ENCODE results near the gene C10orf120. TPM values are rescaled to one million over a fixed set of nuclear protein-coding genes. Genes with fewer than 3 reads are reported as not detected.

The C10orf120 gene
- total and polyA plus RNA-seq, 2 experiments from 2014 or later: not detected

DNA sequence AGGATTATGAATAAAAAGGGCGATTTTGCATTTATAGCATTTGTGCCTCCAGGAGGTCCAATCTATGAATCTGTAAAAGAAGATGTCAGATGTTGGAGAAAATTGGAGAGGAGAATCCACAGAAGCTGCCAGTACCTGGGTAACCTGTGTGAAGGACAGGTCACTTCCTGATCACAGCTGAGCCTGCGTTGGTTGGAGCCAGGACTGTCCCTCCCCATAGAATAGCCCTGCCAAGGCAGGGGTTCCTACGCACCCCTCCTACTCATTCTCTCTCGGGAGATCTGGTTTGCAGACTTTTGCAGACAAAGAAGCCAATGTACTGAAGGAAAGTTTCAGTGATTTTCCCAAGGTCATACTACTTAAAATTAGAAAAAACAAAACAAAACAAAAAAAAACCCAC lies 10.3 kb upstream of the C10orf120 start:
- Histone ChIP-seq H3K9me2 (ENCODE audit: insufficient read depth) (no peaks in the 10 kb centered on the region), H3K4me3 (no peak overlapping the region), H4K20me1 (replicated peaks; ENCODE audit: insufficient read depth) (no peaks in the 10 kb centered on the region), H3K79me2 (replicated peaks; ENCODE audit: insufficient read depth) (no peaks in the 10 kb centered on the region), H3K4me2 (no peak overlapping the region), H3K27me3 (ENCODE audit: insufficient read depth) (no peaks in the 10 kb centered on the region), H2AFZ (peak overlapping the region; percentile 14; the same call in 1 of the 2 replicates), H3K4me1 (ENCODE audit: insufficient read depth) (peaks cover 8% of the 10 kb centered on the region; the same call in 1 of the 2 replicates), H3K27ac (ENCODE audit: low read depth) (no peak overlapping the region), H3K36me3 (ENCODE audit: insufficient read depth) (no peaks in the 10 kb centered on the region), H3F3A (replicated peaks; ENCODE audit: low read depth) (no peaks in the 10 kb centered on the region)
- no peaks in the 10 kb centered on the region for H3K36me3 Mint-ChIP-seq (ENCODE audit: low read depth)
- H3K27me3 Mint-ChIP-seq (ENCODE audit: insufficient read depth, low read depth, poor library complexity): peaks cover 2% of the 10 kb centered on the region
- ATAC-seq (peak; percentile 50), DNase-seq (ENCODE audit: low spot score) (no peak)
- no peaks in the 10 kb centered on the region for H3K9me3 Mint-ChIP-seq
- no peak for TF ChIP-seq EZH2 (IDR thresholded peaks at IDR 0.05; ENCODE audit: low read depth, unreplicated experiment)
- TF ChIP-seq ZNF114 (CRISPR knock-in tag; IDR thresholded peaks at IDR 0.05): no peak
- TF ChIP-seq, protein P1, sequence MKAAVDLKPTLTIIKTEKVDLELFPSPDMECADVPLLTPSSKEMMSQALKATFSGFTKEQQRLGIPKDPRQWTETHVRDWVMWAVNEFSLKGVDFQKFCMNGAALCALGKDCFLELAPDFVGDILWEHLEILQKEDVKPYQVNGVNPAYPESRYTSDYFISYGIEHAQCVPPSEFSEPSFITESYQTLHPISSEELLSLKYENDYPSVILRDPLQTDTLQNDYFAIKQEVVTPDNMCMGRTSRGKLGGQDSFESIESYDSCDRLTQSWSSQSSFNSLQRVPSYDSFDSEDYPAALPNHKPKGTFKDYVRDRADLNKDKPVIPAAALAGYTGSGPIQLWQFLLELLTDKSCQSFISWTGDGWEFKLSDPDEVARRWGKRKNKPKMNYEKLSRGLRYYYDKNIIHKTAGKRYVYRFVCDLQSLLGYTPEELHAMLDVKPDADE (IDR thresholded peaks at IDR 0.05): no peak
- TF ChIP-seq ZNF331 (CRISPR knock-in tag; IDR thresholded peaks at IDR 0.05; ENCODE audit: low read depth): no peak
- no peak for TF ChIP-seq NANOG (IDR thresholded peaks at IDR 0.05; ENCODE audit: borderline replicate concordance)
- TF ChIP-seq, protein P2, sequence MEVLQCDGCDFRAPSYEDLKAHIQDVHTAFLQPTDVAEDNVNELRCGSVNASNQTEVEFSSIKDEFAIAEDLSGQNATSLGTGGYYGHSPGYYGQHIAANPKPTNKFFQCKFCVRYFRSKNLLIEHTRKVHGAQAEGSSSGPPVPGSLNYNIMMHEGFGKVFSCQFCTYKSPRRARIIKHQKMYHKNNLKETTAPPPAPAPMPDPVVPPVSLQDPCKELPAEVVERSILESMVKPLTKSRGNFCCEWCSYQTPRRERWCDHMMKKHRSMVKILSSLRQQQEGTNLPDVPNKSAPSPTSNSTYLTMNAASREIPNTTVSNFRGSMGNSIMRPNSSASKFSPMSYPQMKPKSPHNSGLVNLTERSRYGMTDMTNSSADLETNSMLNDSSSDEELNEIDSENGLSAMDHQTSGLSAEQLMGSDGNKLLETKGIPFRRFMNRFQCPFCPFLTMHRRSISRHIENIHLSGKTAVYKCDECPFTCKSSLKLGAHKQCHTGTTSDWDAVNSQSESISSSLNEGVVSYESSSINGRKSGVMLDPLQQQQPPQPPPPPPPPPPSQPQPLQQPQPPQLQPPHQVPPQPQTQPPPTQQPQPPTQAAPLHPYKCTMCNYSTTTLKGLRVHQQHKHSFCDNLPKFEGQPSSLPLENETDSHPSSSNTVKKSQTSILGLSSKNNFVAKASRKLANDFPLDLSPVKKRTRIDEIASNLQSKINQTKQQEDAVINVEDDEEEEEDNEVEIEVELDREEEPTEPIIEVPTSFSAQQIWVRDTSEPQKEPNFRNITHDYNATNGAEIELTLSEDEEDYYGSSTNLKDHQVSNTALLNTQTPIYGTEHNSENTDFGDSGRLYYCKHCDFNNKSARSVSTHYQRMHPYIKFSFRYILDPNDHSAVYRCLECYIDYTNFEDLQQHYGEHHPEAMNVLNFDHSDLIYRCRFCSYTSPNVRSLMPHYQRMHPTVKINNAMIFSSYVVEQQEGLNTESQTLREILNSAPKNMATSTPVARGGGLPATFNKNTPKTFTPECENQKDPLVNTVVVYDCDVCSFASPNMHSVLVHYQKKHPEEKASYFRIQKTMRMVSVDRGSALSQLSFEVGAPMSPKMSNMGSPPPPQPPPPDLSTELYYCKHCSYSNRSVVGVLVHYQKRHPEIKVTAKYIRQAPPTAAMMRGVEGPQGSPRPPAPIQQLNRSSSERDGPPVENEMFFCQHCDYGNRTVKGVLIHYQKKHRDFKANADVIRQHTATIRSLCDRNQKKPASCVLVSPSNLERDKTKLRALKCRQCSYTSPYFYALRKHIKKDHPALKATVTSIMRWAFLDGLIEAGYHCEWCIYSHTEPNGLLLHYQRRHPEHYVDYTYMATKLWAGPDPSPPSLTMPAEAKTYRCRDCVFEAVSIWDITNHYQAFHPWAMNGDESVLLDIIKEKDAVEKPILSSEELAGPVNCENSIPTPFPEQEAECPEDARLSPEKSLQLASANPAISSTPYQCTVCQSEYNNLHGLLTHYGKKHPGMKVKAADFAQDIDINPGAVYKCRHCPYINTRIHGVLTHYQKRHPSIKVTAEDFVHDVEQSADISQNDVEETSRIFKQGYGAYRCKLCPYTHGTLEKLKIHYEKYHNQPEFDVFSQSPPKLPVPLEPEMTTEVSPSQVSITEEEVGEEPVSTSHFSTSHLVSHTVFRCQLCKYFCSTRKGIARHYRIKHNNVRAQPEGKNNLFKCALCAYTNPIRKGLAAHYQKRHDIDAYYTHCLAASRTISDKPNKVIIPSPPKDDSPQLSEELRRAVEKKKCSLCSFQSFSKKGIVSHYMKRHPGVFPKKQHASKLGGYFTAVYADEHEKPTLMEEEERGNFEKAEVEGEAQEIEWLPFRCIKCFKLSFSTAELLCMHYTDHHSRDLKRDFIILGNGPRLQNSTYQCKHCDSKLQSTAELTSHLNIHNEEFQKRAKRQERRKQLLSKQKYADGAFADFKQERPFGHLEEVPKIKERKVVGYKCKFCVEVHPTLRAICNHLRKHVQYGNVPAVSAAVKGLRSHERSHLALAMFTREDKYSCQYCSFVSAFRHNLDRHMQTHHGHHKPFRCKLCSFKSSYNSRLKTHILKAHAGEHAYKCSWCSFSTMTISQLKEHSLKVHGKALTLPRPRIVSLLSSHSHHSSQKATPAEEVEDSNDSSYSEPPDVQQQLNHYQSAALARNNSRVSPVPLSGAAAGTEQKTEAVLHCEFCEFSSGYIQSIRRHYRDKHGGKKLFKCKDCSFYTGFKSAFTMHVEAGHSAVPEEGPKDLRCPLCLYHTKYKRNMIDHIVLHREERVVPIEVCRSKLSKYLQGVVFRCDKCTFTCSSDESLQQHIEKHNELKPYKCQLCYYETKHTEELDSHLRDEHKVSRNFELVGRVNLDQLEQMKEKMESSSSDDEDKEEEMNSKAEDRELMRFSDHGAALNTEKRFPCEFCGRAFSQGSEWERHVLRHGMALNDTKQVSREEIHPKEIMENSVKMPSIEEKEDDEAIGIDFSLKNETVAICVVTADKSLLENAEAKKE (CRISPR knock-in tag; IDR thresholded peaks at IDR 0.05): no peak
- no peak for TF ChIP-seq POLR2AphosphoS5 (IDR thresholded peaks at IDR 0.05; ENCODE audit: low read depth)
- no peak for TF ChIP-seq JUNB (IDR thresholded peaks at IDR 0.05; ENCODE audit: unreplicated experiment)
- TF ChIP-seq STAT1 (IDR thresholded peaks at IDR 0.05; ENCODE audit: unreplicated experiment): no peak
- TF ChIP-seq, protein P3, sequence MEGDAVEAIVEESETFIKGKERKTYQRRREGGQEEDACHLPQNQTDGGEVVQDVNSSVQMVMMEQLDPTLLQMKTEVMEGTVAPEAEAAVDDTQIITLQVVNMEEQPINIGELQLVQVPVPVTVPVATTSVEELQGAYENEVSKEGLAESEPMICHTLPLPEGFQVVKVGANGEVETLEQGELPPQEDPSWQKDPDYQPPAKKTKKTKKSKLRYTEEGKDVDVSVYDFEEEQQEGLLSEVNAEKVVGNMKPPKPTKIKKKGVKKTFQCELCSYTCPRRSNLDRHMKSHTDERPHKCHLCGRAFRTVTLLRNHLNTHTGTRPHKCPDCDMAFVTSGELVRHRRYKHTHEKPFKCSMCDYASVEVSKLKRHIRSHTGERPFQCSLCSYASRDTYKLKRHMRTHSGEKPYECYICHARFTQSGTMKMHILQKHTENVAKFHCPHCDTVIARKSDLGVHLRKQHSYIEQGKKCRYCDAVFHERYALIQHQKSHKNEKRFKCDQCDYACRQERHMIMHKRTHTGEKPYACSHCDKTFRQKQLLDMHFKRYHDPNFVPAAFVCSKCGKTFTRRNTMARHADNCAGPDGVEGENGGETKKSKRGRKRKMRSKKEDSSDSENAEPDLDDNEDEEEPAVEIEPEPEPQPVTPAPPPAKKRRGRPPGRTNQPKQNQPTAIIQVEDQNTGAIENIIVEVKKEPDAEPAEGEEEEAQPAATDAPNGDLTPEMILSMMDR (conservative IDR thresholded peaks at IDR 0.05; ENCODE audit: low read depth in 2 of 2): no peak
- TF ChIP-seq, protein P4, sequence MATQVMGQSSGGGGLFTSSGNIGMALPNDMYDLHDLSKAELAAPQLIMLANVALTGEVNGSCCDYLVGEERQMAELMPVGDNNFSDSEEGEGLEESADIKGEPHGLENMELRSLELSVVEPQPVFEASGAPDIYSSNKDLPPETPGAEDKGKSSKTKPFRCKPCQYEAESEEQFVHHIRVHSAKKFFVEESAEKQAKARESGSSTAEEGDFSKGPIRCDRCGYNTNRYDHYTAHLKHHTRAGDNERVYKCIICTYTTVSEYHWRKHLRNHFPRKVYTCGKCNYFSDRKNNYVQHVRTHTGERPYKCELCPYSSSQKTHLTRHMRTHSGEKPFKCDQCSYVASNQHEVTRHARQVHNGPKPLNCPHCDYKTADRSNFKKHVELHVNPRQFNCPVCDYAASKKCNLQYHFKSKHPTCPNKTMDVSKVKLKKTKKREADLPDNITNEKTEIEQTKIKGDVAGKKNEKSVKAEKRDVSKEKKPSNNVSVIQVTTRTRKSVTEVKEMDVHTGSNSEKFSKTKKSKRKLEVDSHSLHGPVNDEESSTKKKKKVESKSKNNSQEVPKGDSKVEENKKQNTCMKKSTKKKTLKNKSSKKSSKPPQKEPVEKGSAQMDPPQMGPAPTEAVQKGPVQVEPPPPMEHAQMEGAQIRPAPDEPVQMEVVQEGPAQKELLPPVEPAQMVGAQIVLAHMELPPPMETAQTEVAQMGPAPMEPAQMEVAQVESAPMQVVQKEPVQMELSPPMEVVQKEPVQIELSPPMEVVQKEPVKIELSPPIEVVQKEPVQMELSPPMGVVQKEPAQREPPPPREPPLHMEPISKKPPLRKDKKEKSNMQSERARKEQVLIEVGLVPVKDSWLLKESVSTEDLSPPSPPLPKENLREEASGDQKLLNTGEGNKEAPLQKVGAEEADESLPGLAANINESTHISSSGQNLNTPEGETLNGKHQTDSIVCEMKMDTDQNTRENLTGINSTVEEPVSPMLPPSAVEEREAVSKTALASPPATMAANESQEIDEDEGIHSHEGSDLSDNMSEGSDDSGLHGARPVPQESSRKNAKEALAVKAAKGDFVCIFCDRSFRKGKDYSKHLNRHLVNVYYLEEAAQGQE (IDR thresholded peaks at IDR 0.05; ENCODE audit: unreplicated experiment): no peak
- TF ChIP-seq CREB1 (CRISPR knock-in tag; IDR thresholded peaks at IDR 0.05; ENCODE audit: low read depth): no peak
- no peak for TF ChIP-seq EZH2phosphoT487 (IDR thresholded peaks at IDR 0.05; ENCODE audit: unreplicated experiment)
- no peak overlapping the region for H3K4me3 Mint-ChIP-seq
- H3K27ac Mint-ChIP-seq: no peak overlapping the region
- H3K4me1 Mint-ChIP-seq: peaks cover 15% of the 10 kb centered on the region; the same call in 2 of the 3 replicates

Data from GM23338 (cell line).